Left cardiac atrium (tissue), 4 donors: ENCODE results near the gene CAMKK1. TPM values are rescaled to one million over a fixed set of nuclear protein-coding genes. Genes with fewer than 3 reads are reported as not detected.

ENCODE experiments used
- ATAC-seq, 2 donors: fragments of 200-7000 bp; cut with Tn5 transposase; one replicate each; pipeline ENCODE4 v1.9.1; 2020; ENCODE audit warnings: mild to moderate bottlenecking in 2 of 2, moderate library complexity in 2 of 2
- DNase-seq: peaks from one replicate; pipeline ENCODE4 v3.0.0-alpha.2; 2020
- intact Hi-C, 2 donors: fragments of 100-400 bp; cut with DNase I; formaldehyde crosslinking; loops; one replicate each; pipeline versions ENCODE4 v1.14.1 to v1.15.1; 2022 to 2023
- long read RNA-seq: library from polyadenylated mRNA; unstranded; transcript quantifications from one replicate; pipeline ENCODE4 v2.0.0, GENCODE V29; 2021
- total RNA-seq, 2 donors: library from RNA; stranded (reverse); fragmentation: NEBNext Ultra II Directional; extraction: Animal tissue kit (Norgen Biotek cat#: 25700); gene quantifications; one replicate each; pipeline ENCODE4 v1.2.1, GENCODE V29; 2021
- donor health status: DM: no; HTN: yes; CAD: no.
- donor health status: DM: no; HTN: yes; CAD: no; lungs with severe emphysema.
- donor health status: DM: yes; HTN: yes; CAD: no.
- donor health status: Dilated cardiomyopathy.

CAMKK1 gene
- 1 to 10 TPM; 4.1 to 5.1 TPM for total RNA-seq
- long read RNA-seq, partial matches to known transcripts: 12 of 14 reads
- long read RNA-seq, other reads (novel, unspliced or antisense): 0 of 14 reads

DNA sequence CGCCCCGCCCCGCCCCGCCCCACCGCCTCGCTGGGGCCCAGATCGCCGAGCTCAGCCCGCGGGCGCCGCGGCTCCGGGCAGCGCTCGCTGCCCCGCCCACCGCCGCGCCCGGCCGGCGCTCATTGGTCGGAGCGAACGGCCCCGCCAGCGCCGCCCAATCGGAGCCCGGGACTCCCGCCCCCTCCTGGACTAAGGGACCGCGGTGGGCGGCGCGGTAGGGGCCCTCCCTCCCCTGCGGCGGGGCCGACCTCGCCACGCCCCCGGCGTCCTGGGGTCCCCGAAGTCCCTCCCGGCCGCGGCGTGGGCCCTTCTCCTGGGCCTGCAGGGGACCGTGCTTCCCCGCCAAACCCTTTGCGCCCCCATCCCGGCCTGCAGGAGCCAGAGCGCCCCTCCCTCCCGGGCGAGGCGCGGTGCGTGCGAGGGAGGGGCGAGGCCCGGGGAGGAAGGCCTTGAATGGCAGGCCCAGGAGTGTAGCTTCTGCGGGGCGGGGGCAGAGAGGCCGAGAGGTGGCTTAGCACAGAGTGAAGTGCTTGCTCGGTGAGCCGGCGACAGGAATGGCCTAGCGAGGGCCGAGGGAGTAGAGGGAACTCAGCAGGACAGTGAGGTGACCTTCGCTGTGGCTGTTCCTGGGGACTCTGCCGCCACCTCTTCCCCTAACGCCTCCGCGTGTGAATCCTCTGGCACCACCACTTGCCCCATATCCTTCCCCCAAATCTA is at the start of gene CAMKK1:
TSS of gene CAMKK1 (minus strand) at position 51 of the 717 bp plus-strand sequence. CDS start 7,366 bp downstream, outside the sequence.
- DNase-seq (peak; percentile 93), ATAC-seq (peak; percentile 83 to 91)
- intact Hi-C loops: no loop called here

GRCh38 chr17:3940965-3941698 is 48.3 kb upstream of the CAMKK1 start:
- intact Hi-C loops: no loop called here
- DNase-seq (no peak), ATAC-seq (no peak)

DNA sequence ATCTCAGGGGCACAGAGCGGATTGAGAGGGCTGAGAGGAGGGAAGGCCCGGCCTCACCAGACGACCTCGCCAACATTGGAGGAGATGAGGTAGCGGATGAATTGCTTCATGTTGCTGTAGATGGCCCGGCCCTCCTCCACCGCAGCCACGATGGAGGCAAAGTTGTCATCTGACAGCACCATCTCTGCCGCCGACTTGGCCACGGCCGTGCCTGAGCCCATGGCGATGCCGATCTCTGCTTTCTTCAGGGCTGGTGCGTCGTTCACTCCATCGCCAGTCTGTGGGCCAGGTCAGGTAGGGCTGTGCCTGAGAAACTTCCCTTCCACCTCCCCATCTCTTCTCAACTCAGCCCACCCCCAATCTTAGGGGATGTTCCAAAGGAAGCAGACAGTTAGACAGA is 44.5 kb upstream of the CAMKK1 start:
- no peak for ATAC-seq
- no peak for DNase-seq
- intact Hi-C loops: loop anchor here (5.0 to 10.0 kb wide), 2 partner anchors 65 to 137 kb away; no protein-coding TSS in a partner anchor

GRCh38 chr17:3935825-3936355 is 43.0 kb upstream of the CAMKK1 start:
- ATAC-seq (peak in 1 of 2 donors; percentile 43), DNase-seq (no peak)
- intact Hi-C loops: loop anchor here (1.0 to 10.0 kb wide), 3 partner anchors 66 to 139 kb away; no protein-coding TSS in a partner anchor

DNA sequence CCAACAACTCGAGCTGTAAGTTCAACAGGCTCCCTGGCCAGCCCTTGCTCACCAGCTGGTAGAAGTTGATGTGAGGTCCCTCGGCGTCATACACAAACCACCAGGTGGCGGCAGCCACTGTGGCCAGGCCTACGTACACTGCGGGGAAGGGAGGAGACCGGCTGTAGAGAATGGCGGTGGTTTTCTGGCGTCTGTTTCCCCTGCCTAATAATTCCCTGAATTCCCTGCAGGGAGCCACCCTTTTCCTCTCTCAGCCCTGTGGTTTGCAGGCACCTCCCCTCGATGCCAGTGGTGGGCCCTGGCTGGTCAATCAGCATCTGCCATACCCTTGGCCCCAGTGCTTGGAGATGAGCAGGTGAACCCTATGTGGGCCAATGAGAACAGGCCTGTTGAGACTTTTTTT is 42.3 kb upstream of the CAMKK1 start:
- peak; percentile 92 to 93 for ATAC-seq
- DNase-seq: peak; percentile 74
- intact Hi-C loops: loop anchor here (1.0 to 10.0 kb wide), 3 partner anchors 67 to 140 kb away; no protein-coding TSS in a partner anchor

DNA sequence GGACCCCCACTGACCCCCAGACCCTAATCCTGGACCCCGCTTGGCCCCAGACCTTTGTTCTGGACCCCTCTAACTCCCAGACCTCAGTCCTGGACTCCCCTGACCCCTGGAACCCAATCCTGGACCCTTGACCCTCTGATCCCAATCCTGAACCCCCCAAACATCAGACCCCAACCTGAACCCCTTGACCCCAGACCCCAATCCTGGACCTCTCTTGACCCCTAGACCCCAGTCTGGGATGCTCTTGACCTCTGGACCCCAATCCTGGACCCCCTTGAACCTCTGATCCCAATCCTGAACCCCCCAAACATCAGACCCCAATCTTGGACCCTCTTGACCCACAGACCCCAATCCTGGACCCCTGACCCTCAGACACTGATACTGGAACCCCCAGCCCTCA is 36.9 kb upstream of the CAMKK1 start:
- ATAC-seq (no peak), DNase-seq (no peak)
- intact Hi-C loops: loop anchor here (5.0 to 10.0 kb wide), 2 partner anchors 78 to 145 kb away; no protein-coding TSS in a partner anchor

DNA sequence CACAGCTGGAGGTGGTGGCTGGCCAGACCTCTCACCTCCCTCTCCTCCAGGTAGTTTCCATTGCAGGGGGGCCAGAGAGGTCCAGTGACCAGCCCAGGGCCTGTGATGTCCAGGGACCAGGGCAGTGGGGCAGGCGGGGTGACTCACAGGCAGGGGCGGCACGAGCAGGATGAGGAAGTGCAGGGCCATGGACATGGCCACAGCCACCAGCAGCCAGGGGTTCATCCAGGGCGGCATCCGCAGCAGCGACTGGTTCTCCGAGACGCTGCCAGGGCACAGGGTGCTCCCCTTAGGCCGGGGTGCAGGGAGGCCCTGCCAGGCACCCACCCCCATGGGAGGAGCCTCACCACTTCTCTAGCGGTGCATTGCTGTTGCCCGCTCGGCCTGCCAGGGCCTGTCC is 36.3 kb upstream of the CAMKK1 start:
- intact Hi-C loops: loop anchor here in 1 of 2 donors (5.0 kb wide), 1 partner anchor 78 kb away; no protein-coding TSS in a partner anchor
- ATAC-seq (peak in 1 of 2 donors; percentile 9), DNase-seq (no peak)

DNA sequence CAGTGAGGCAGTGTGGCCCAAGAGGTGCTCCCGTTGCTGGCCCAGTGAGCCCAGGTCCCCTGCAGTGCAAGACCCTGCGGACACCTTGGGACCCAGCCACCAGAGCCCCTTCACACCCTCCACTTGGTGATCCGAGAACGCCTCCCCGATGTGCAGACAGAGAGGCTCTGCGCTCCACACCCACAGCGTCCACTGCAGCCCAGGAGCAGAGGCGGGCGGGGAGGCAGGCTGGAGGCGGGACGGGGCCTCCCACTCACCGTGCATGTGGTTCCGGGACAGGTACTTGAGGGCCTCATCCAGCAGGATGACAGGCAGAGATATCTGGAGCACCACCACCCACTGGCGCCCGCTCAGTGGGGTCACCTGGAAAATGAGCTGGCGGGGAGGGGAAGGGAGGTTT is 35.6 kb upstream of the CAMKK1 start:
- intact Hi-C loops: loop anchor here in 1 of 2 donors (5.0 kb wide), 1 partner anchor 79 kb away; no protein-coding TSS in a partner anchor
- no peak for DNase-seq
- ATAC-seq: no peak

DNA sequence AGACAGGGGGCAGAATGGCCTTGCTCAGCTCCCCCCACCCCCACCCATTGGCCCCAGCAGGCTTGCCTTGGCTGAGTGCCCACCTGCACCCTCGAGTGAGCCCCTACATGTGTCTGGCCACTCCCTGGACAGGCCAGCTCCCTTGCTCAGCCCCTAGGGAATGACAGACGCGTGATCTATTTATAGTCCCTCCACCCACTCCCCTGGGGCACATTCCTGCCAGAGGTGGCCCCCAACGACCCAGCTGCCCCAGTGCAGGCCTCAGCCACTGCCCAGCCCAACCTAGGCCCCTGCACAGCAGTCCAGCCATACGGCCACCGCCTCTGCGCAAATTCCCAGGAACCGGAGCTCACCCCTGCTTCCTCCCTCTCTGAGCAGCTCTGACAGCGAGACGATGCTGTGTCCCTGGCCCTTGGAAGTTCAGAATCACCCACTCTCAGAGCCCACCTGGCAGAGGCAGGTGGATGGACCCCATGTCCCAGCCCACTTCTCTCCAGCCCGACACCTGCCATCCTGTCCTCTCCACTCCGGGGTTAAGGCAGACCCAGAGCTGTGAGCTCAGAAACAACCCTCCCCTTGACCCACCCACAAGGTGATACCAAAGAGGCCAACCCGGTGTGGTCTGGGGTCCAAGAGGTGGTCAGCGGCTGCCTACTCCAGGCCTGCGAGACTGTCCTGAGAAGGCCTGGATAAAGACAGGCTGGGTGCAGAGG is 34.9 kb upstream of the CAMKK1 start:
- ATAC-seq (peak; percentile 34 to 69), DNase-seq (no peak)
- intact Hi-C loops: loop anchor here in 1 of 2 donors (5.0 kb wide), 1 partner anchor 80 kb away; no protein-coding TSS in a partner anchor

GRCh38 chr17:3926860-3927627 is 34.2 kb upstream of the CAMKK1 start:
- DNase-seq (no peak), ATAC-seq (no peak)
- intact Hi-C loops: loop anchor here in 1 of 2 donors (5.0 kb wide), 1 partner anchor 80 kb away; no protein-coding TSS in a partner anchor

DNA sequence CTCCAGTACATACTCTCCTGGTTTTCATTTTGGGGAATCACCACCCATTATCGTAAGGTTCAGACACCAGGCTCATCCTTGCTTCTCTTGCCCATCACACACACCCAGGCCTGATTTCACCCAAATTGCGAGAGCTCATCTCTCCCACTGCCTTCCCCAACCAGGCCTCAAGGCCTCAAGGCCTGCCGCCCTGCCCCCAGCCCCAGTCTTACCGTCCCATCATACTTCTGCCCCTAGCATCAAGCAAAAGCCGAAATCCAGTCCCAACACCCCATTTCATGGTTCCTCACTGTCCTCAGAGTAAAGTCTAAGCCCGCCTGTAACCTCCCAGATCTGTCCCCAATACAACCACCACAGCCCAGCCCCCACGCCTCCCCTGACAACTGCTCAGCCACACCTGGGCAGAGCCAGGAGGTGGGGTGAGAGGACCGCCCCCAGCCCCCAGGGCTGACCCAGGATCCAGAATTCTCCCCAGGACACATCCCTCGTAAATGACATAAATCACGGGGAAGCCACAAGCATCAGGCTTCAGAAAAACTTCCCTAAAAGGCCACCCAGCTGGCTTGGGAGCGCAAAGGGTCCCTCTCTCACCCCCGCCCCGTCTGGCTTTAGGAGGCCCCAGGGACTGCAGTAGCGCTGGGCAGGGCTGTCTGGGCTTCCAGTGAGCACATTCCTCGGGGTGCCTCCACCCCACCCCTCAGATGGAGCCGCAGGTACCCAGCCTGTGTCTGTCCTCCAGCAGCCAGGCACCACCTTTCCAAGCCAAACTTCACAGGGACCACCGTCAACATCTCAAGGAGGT is 33.0 kb upstream of the CAMKK1 start:
- ATAC-seq (no peak), DNase-seq (no peak)
- intact Hi-C loops: loop anchor here in 1 of 2 donors (5.0 kb wide), 1 partner anchor 81 kb away; no protein-coding TSS in a partner anchor

DNA sequence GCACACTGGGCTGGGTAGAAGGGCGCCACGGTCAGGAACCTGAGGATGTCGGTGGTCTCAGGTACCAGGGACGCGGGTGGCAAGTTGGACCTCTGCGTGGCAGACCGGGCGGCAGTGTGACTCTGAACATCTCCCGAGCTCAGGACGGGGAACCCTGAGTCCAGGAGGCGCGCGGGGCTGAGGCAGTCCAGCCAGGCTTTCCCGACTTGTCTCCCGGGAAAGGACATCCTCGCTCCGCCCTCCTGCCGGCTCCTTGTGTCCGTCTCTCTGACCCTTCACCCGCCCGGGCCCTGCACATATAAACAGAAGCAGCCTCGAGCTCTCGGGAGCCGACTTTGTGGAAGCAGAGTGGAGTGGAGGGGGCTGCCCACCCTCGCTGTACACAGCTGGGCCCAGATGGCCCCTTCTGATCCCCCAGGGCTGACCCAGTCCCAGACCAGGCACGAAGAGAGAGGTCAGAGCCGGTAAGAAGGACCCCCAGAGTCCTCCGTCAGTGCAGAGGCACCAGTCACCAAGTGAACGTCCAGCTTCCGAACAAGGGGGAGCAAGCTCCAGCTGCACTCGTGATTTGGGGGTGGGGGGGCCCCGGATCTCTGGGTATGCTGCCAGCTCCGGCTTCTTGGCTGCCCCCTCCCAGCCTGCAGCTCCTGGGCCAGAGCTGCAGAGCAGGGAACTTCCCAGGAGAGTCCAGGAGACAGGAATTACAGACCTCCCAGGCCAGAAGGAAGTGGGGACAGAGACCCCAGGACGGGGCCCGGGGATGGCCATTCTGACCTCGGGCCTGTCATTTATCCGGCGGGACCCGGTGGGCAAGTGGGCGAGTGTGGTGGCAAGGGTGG is 31.9 kb upstream of the CAMKK1 start:
- DNase-seq: no peak
- no peak for ATAC-seq
- intact Hi-C loops: loop anchor here in 1 of 2 donors (5.0 kb wide), 1 partner anchor 83 kb away; no protein-coding TSS in a partner anchor

- ATAC-seq: no peak
These were observed 30.8 kb upstream of the CAMKK1 start for GRCh38 chr17:3923466-3924190.

DNA sequence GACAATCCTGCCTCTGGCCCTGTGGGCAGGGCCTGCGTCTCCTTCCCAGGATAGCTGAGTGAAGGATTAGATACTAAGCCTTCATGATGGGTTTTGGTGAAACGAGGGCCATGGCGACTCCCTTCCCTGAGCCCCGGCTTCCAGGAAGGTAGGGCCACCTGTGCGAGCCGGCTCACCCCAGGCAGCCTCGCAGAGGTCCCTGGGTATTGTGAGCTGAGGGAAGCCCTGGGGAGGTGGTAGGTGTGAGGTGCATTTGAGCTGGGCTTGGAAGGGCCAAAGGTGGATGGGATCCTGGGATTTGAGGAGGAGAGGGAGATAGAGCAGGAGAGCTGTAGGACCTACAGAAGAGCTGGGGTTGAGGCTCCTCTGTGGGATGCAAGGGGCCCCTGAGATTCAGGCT is 29.9 kb upstream of the CAMKK1 start:
- DNase-seq (no peak), ATAC-seq (no peak)
- intact Hi-C loops: no loop called here

More at GRCh38 chr17:3923466-3924190, 30.8 kb upstream of the CAMKK1 start:
- DNase-seq: no peak
- intact Hi-C loops: no loop called here

DNA sequence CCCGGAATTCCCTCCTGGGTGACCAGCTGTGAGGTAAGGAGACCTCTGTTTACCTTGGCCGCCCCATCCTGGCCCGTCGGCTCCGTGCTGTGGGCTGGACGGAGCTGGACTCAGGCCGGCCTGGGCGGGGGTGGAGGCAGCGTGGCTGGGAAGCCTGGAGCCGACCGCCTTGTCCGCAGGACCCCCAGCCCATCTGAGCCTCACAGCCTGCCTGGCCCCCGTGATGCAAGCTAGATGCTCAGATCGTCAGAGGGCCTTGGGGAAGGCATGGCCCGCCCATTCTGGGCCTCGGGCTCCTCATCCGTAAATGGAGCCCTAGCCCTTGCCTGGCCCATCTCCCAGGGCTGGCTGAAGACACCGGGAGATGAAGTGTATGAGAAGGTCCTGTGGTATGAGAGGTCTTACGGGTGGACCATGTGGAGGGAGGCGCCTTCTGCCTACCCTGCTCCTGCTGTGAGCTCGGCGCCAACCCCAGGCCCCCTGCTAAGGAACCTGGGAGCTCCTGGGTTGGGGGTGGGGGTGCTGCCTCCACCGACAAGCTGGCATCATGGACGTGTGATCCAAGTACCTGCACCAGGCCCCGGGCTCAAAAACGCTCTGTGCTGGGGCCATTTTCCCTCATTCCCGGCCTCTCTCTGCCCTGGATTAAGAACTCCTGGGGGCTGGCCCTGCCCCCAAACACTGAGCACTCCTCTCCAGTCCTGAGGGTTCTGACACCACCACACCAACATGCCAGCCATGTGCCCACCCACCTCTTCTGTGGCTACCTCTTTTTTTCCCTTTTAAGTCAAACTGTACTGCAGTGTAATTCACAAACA is 28.9 kb upstream of the CAMKK1 start:
- ATAC-seq (peak; percentile 19 to 23), DNase-seq (peak; percentile 64)
- intact Hi-C loops: no loop called here
